A549 (cell line): Measurements from ENCODE around the gene EXOSC7. TPM values are rescaled to one million over a fixed set of nuclear protein-coding genes. Genes with fewer than 3 reads are reported as not detected.

ENCODE experiments used
- ATAC-seq, 2 experiments: fragments of 200-7000 bp in 1 of 2; fragments of >200 bp in 1 of 2; cut with Nextera tagmentation in 1 of 2; cut with Tn5 transposase in 1 of 2; 3 replicates each; pipeline versions ENCODE4 v1.8.0 to v1.9.1; 2018 to 2020; ENCODE audit warnings: mild to moderate bottlenecking in 1 of 2, moderate library complexity in 1 of 2
- CTCF ChIA-PET: fragments of 300-600 bp; sonication (Branson Sonifier 250); formaldehyde crosslinking; extraction: SDS; loops from one replicate; lab custom pipeline; 2021; ENCODE audit warnings: antibody characterized with exemption, inconsistent platforms; lab: Yijun Ruan, JAX
- POLR2A ChIA-PET: fragments of 350-600 bp; formaldehyde crosslinking; extraction: SDS; loops from one replicate; lab custom pipeline; 2021; ENCODE audit warnings: antibody characterized with exemption, inconsistent platforms; lab: Yijun Ruan, JAX
- DNase-seq, 2 experiments: peaks; one replicate each; pipeline versions ENCODE4 v3.0.0 to v3.0.0-alpha.2; 2011 to 2016; ENCODE audit warnings: low read depth in 1 of 2, low spot score in 1 of 2
- FAIRE-seq: peaks from 2 replicates; lab custom pipeline; 2011; peaks lifted over from hg19 to GRCh38; lab: Jason Lieb, UNC
- H3K27ac ChIP-seq, 2 experiments: fragments of >200 bp; sonication (Bioruptor Twin); formaldehyde crosslinking; 3 replicates each; pipeline ENCODE4 v1.5.1; 2016 to 2017
- H3K4me1 ChIP-seq: fragments of >200 bp; sonication (Bioruptor Twin); formaldehyde crosslinking; 3 replicates; pipeline ENCODE4 v1.6.1; 2016
- H3K4me2 ChIP-seq: fragments of >200 bp; sonication (Bioruptor Twin); formaldehyde crosslinking; 3 replicates; pipeline ENCODE4 v1.6.1; 2016
- H3K4me3 ChIP-seq: fragments of >200 bp; sonication (Bioruptor Twin); formaldehyde crosslinking; 3 replicates; pipeline ENCODE4 v1.5.1; 2016
- H3K9me3 ChIP-seq: fragments of >200 bp; sonication (Bioruptor Twin); formaldehyde crosslinking; 3 replicates; pipeline ENCODE4 v1.6.1; 2016
- ATOH8 ChIP-seq: fragments of 250-450 bp; sonication (Bioruptor Pico); IDR thresholded peaks from 2 replicates; pipeline ENCODE4 v1.5.0; 2020; ENCODE audit warnings: low read depth, mild to moderate bottlenecking, moderate library complexity
- CEBPB ChIP-seq, 2 experiments: fragments of >200 bp in 1 of 2; sonication (Bioruptor Twin) in 1 of 2; formaldehyde crosslinking in 1 of 2; IDR thresholded peaks; 2 replicates each; pipeline ENCODE4 v1.6.1; 2012 to 2016
- CHD4 ChIP-seq: fragments of 200-600 bp; sonication (generic); IDR thresholded peaks from 2 replicates; pipeline ENCODE4 v1.6.1; 2016; ENCODE audit warnings: antibody characterized with exemption, mild to moderate bottlenecking, borderline replicate concordance
- EHMT2 ChIP-seq: fragments of 200-600 bp; sonication (generic); IDR thresholded peaks from 2 replicates; pipeline ENCODE4 v1.6.1; 2016; ENCODE audit warnings: antibody characterized with exemption, low read depth, mild to moderate bottlenecking, moderate library complexity
- EP300 ChIP-seq, 2 experiments: fragments of >200 bp; sonication (Bioruptor Twin); formaldehyde crosslinking; IDR thresholded peaks; 2 replicates in 1 of 2; 3 replicates in 1 of 2; pipeline ENCODE4 v1.6.1; 2016 to 2017
- ESRRA ChIP-seq: fragments of 150-350 bp; IDR thresholded peaks from 2 replicates; pipeline ENCODE4 v1.6.1; 2014; ENCODE audit warnings: mild to moderate bottlenecking, low read length, borderline replicate concordance
- FOXS1 ChIP-seq: fragments of 250-450 bp; sonication (Bioruptor Pico); IDR thresholded peaks from 2 replicates; pipeline ENCODE4 v1.5.0; 2020; ENCODE audit warnings: mild to moderate bottlenecking, moderate library complexity
- HEYL ChIP-seq: fragments of 250-450 bp; sonication (Bioruptor Pico); IDR thresholded peaks from 2 replicates; pipeline ENCODE4 v1.8.0; 2021; ENCODE audit warnings: mild to moderate bottlenecking, moderate library complexity
- KDM5A ChIP-seq: fragments of 200-600 bp; sonication (generic); IDR thresholded peaks from 2 replicates; pipeline ENCODE4 v1.6.1; 2016; ENCODE audit warnings: antibody characterized with exemption, mild to moderate bottlenecking
- MAFK ChIP-seq: fragments of 450-650 bp; IDR thresholded peaks from 2 replicates; pipeline ENCODE4 v1.6.1; 2014; ENCODE audit not compliant: partially characterized antibody
- MYC ChIP-seq: IDR thresholded peaks from 2 replicates; pipeline ENCODE4 v1.6.1; 2012; ENCODE audit warnings: mild to moderate bottlenecking, inconsistent platforms, low read length, improper control_type of control experiment, borderline replicate concordance
- NR3C1 ChIP-seq: fragments of >200 bp; sonication (Bioruptor Twin); formaldehyde crosslinking; IDR thresholded peaks from 3 replicates; pipeline ENCODE4 v1.6.1; 2017
- POLR2A ChIP-seq: IDR thresholded peaks from 2 replicates; pipeline ENCODE4 v1.6.1; 2012; ENCODE audit warnings: mild to moderate bottlenecking, low read length
- POLR2AphosphoS2 ChIP-seq: conservative IDR thresholded peaks from 2 replicates; pipeline ENCODE4 v1.6.1; 2012; ENCODE audit warnings: low read length, improper control_type of control experiment, inconsistent platforms
- REST ChIP-seq: fragments of 200-600 bp; sonication (generic); IDR thresholded peaks from 2 replicates; pipeline ENCODE4 v1.6.1; 2016; ENCODE audit warnings: antibody characterized with exemption, mild to moderate bottlenecking, moderate library complexity
- RFX5 ChIP-seq: fragments of 450-650 bp; IDR thresholded peaks from 2 replicates; pipeline ENCODE4 v1.7.1; 2014; ENCODE audit warnings: antibody characterized with exemption, mild to moderate bottlenecking, moderate library complexity
- USF2 ChIP-seq: fragments of 450-650 bp; IDR thresholded peaks from 2 replicates; pipeline ENCODE4 v1.6.1; 2014; ENCODE audit warnings: antibody characterized with exemption
- WGBS: methylation state at CpG from one replicate; pipeline ENCODE4 v1.1.6; 2017; ENCODE audit errors: missing lambda C conversion rate; 5-methylcytosine and 5-hydroxymethylcytosine counted together
- polyA plus RNA-seq, 4 experiments: library from polyadenylated mRNA; depleted of rRNA in 3 of 4; stranded (reverse); fragments of >200 nt; fragmentation: RNase III in 1 of 4; extraction: RNeasy Plus Mini Kit Qiagen cat#74134 plus additional on column Dnase treatment in 1 of 4; gene quantifications; 2 replicates in 3 of 4; 3 replicates in 1 of 4; pipeline ENCODE4 v1.2.3, GENCODE V29; 2011 to 2017
- TF ChIP-seq, protein P1 (sequence below): IDR thresholded peaks from 2 replicates; pipeline ENCODE4 v1.6.1; 2012

Gene EXOSC7
- polyA plus RNA-seq, 2 of the 4 experiments (the other 2 are of a cell fraction): 59.1 to 68.4 TPM

- ChIA-PET CTCF (no interaction called here), POLR2A (no interaction called here)
- no peak for DNase-seq
- Histone ChIP-seq H3K27ac (no peak overlapping the region), H3K4me1 (no peaks in the 10 kb centered on the region), H3K9me3 (no peaks in the 10 kb centered on the region), H3K4me2 (no peak overlapping the region), H3K4me3 (no peak overlapping the region)
- ATAC-seq: no peak
- TF ChIP-seq KDM5A (no peak), ESRRA (no peak), HEYL (CRISPR knock-in tag) (no peak), RFX5 (no peak), NR3C1 (no peak), ATOH8 (CRISPR knock-in tag) (no peak), EHMT2 (no peak), CEBPB (IDR thresholded peaks at IDR 0.05) (no peak), USF2 (no peak), POLR2A (no peak)
- 92% methylated on average over 11 of the region's 14 CpGs for WGBS
- no peak for FAIRE-seq
Measured at GRCh38 chr3:44932986-44933944, 42.8 kb upstream of the EXOSC7 start.

DNA sequence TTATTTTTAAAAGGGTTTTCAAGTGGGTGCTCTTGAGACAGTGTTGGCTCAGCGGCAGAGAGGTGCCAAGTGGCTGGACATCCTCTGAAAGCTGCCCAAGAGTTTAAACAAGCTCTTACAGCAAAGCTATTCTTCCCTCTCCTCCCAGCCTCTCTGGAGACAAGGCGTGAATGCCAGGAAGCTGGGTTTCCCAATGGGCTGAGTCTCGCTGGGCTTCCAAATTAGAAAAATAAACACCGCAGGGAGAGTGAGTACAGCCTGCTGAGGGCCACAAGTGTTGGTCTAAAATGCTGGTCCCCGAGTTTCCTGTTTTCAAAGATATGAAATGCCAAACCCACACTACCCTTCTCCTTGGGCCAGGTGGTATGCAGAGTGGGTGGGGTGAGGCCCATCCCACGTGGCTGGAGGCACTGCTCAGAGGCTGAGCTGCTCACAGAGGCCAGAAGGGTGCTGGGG, 36.4 kb upstream of the EXOSC7 start:
- ChIA-PET POLR2A (no interaction called here), CTCF (no interaction called here)
- no peak for FAIRE-seq
- Histone ChIP-seq H3K9me3 (no peaks in the 10 kb centered on the region), H3K4me2 (no peak overlapping the region), H3K27ac (no peak overlapping the region), H3K4me3 (no peak overlapping the region), H3K4me1 (0 out of 3 replicates have a peak, but pooled peaks cover 3% of the 10 kb centered on the region)
- TF ChIP-seq REST (no peak), MYC (no peak), FOXS1 (no peak), CHD4 (no peak), EP300 (IDR thresholded peaks at IDR 0.05) (no peak), POLR2AphosphoS2 (no peak), MAFK (no peak)
- TF ChIP-seq, protein P1, sequence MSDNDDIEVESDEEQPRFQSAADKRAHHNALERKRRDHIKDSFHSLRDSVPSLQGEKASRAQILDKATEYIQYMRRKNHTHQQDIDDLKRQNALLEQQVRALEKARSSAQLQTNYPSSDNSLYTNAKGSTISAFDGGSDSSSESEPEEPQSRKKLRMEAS: no peak
- DNase-seq: no peak
- ATAC-seq: no peak
- WGBS: 91% methylated on average over 6 of the region's 6 CpGs
